Ectodermal cell (in vitro differentiated cells): ENCODE data around the gene ANKRD44.

Source experiments
- H3K27ac ChIP-seq: 2 replicates; pipeline ENCODE4 v1.7.0; 2013; ENCODE audit warnings: mild to moderate bottlenecking, low read depth, low read length; ENCODE audit not compliant: insufficient read depth, poor library complexity, severe bottlenecking
- H3K27me3 ChIP-seq: 2 replicates; pipeline ENCODE4 v1.7.0; 2013; ENCODE audit warnings: mild to moderate bottlenecking, low read length; ENCODE audit not compliant: insufficient read depth, control insufficient read depth, poor library complexity, severe bottlenecking
- H3K36me3 ChIP-seq: one replicate; pipeline ENCODE4 v1.7.0; 2013; ENCODE audit warnings: low read length; ENCODE audit not compliant: control insufficient read depth, insufficient read depth
- H3K4me1 ChIP-seq: one replicate; pipeline ENCODE4 v1.7.0; 2013; ENCODE audit warnings: low read length; ENCODE audit not compliant: control insufficient read depth, insufficient read depth
- H3K4me3 ChIP-seq: 2 replicates; pipeline ENCODE4 v1.7.0; 2013; ENCODE audit warnings: low read depth, low read length, control low read depth; ENCODE audit not compliant: insufficient read depth
- H3K9me3 ChIP-seq: 2 replicates; pipeline ENCODE4 v1.7.0; 2013; ENCODE audit warnings: mild to moderate bottlenecking, low read length, moderate library complexity; ENCODE audit not compliant: control insufficient read depth
- WGBS, 2 experiments: methylation state at CpG; one replicate each; pipeline ENCODE4 v1.1.7; 2013; ENCODE audit warnings: missing lambda C conversion rate in 2 of 2; 5-methylcytosine and 5-hydroxymethylcytosine counted together

ANKRD44 gene

DNA sequence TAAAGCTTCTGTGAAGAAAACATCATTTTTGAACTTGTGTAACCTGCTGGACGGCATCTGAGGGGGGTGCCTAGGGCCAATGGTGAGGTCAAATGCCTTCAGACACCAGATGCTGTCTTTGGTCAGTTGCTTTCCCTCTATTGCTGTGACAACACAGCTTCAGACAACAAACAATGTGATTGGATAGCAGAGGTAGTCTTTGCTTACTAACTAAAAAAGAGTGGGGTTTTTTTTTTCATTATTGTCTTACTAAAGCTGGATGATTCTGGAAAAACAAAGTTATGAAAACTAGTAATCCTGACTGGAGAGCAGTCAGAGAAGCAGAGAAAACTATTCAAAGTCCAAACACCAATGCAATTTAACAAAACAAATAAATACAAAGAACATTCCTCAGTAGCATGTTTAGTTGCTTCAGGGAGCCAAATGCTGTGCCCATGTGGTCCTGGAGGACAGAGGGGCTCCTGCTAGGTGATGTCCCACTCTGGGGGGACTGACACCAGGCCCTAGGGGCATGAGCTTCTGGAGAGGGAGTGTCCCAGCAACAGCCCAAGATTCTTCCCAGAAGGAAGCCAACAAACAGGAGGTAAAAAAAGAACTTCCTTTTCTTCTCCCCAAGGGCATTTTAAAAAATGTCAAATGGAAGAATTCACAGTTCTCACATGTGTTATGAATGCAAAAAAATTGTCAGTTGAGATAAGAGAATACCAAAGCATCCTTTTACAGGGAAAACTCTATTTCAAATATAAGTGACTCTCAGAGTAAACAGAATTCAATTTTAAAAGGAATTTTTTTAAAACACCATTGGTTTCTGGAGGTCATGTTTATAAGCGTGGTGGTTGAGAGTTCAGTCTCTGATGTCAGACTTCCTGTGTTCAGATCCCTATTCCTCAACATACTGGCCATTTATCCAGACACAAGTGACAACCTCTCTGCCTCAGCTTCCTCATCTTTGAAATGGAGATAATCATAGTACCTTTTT, 203.0 kb downstream of the ANKRD44 start:
- H3K36me3 ChIP-seq = no peaks in the 10 kb centered on the region
- H3K9me3 ChIP-seq = no peaks in the 10 kb centered on the region
- peak overlapping the region; percentile 68 for H3K27ac ChIP-seq
- H3K27me3 ChIP-seq = no peaks in the 10 kb centered on the region
- no peak overlapping the region for H3K4me3 ChIP-seq
- H3K4me1 ChIP-seq = no peaks in the 10 kb centered on the region
- WGBS, 2 experiments = 85 to 87% methylated on average over 2 of the region's 2 CpGs

DNA sequence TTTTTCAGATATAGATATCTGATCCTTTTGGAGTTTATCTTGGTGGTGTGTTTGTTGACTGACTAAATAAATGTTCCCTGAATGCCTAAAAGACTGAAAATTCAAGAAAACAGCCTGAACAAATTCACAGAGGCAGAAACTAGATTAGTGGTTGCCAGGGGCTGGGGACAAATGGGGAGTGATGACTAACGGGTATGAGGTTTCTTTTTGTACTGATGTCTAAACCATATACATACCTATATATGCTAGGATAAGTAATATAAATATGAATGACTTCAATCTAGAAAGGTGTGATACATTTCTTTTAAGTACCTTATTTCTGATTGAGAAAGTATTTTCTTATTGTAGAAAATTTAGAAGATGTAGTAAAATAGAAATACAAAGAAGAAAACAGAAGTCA, 207.2 kb downstream of the ANKRD44 start:
- H3K9me3 ChIP-seq = no peaks in the 10 kb centered on the region
- no peak overlapping the region for H3K27ac ChIP-seq
- no peaks in the 10 kb centered on the region for H3K36me3 ChIP-seq
- no peaks in the 10 kb centered on the region for H3K27me3 ChIP-seq
- peaks cover 5% of the 10 kb centered on the region for H3K4me1 ChIP-seq
- no peak overlapping the region for H3K4me3 ChIP-seq
- no CpG with 5 or more reads among the region's 1 CpG for WGBS, 2 experiments

- H3K4me3 ChIP-seq = no peak overlapping the region
- no peak overlapping the region for H3K27ac ChIP-seq
- peaks cover 8% of the 10 kb centered on the region for H3K4me1 ChIP-seq
- WGBS, 2 experiments = 88 to 91% methylated on average over 1 of the region's 1 CpG
- H3K9me3 ChIP-seq = no peaks in the 10 kb centered on the region
- H3K36me3 ChIP-seq = no peaks in the 10 kb centered on the region
- H3K27me3 ChIP-seq = no peaks in the 10 kb centered on the region
Measured at GRCh38 chr2:197102231-197102630, 208.3 kb downstream of the ANKRD44 start.

- peaks cover 8% of the 10 kb centered on the region for H3K4me1 ChIP-seq
- H3K27me3 ChIP-seq = no peaks in the 10 kb centered on the region
- no peaks in the 10 kb centered on the region for H3K36me3 ChIP-seq
- H3K4me3 ChIP-seq = no peak overlapping the region
- H3K9me3 ChIP-seq = no peaks in the 10 kb centered on the region
- no peak overlapping the region for H3K27ac ChIP-seq
- 100% methylated on average over 1 of the region's 2 CpGs; no CpG with 5 or more reads in 1 of the 2 experiments for WGBS, 2 experiments
Measured at GRCh38 chr2:197101519-197101918, 209.1 kb downstream of the ANKRD44 start.

- Histone ChIP-seq H3K27ac (no peak overlapping the region), H3K4me1 (peaks cover 8% of the 10 kb centered on the region), H3K9me3 (no peaks in the 10 kb centered on the region), H3K27me3 (no peaks in the 10 kb centered on the region), H3K36me3 (no peaks in the 10 kb centered on the region), H3K4me3 (no peak overlapping the region)
- 88 to 93% methylated on average over 7 of the region's 7 CpGs for WGBS, 2 experiments
Measured at GRCh38 chr2:197097578-197098366, 212.8 kb downstream of the ANKRD44 start.

GRCh38 chr2:197096649-197097048, 213.9 kb downstream of the ANKRD44 start:
- H3K36me3 ChIP-seq = no peaks in the 10 kb centered on the region
- peaks cover 8% of the 10 kb centered on the region for H3K4me1 ChIP-seq
- no peak overlapping the region for H3K4me3 ChIP-seq
- H3K9me3 ChIP-seq = no peaks in the 10 kb centered on the region
- no peaks in the 10 kb centered on the region for H3K27me3 ChIP-seq
- 31 to 49% methylated on average over 2 of the region's 2 CpGs for WGBS, 2 experiments
- H3K27ac ChIP-seq = no peak overlapping the region

DNA sequence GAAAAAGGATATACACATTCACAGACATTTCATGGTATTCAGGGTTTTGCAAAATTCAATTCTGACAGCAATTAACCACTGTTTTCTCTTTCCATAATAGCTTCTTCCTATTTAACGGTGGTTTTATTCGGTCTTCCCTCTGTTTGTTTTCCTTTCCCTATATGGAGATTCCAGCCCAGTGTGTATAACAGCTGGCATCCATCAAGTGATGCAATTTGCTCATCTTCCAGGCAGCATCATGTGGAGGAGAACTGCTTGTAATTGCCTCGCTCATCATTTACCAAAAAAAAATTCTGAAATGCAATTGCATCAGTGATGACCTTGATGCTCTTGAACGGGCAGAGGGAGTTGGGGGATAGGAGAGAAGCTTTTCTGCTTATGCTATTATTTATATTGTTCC, 218.1 kb downstream of the ANKRD44 start:
- H3K27me3 ChIP-seq = no peaks in the 10 kb centered on the region
- H3K9me3 ChIP-seq = no peaks in the 10 kb centered on the region
- WGBS, 2 experiments = 83 to 92% methylated on average over 3 of the region's 4 CpGs
- no peak overlapping the region for H3K4me3 ChIP-seq
- H3K4me1 ChIP-seq = peaks cover 7% of the 10 kb centered on the region
- H3K27ac ChIP-seq = no peak overlapping the region
- H3K36me3 ChIP-seq = no peaks in the 10 kb centered on the region

DNA sequence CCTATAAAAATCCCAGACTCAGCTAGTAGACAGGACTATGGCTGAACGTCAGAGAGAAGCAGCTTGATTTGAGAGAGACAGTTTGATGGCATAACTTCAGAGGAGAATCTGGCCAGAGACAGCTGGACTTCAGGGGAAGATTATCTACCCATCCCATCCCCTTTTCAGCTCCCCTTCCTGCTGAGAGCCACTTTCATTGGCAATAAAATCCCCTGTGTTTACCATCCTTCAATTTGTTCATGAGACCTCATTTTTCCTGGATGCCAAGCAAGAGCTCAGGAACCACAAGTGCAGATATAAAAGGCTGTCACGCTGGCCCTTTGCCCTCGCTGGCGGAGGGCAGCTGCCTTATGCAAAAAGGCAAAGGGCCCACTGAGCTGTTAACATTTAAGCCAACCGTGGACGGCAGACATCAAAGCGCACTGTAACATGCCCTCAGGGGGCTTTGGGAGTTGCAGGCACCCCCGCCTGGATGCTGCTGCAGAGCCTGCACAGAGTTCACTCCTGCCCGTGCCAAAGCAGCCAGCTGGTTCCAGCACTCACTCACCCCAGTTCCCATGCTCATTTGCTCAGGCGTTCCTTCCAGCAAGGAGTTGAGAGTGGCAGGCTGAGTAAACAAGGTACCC, 219.7 kb downstream of the ANKRD44 start:
- Histone ChIP-seq H3K4me3 (no peak overlapping the region), H3K4me1 (peaks cover 7% of the 10 kb centered on the region), H3K36me3 (no peaks in the 10 kb centered on the region), H3K27ac (no peak overlapping the region), H3K9me3 (no peaks in the 10 kb centered on the region), H3K27me3 (no peaks in the 10 kb centered on the region)
- WGBS, 2 experiments = 58 to 63% methylated on average over 10 of the region's 10 CpGs

GRCh38 chr2:197089655-197090054, 220.9 kb downstream of the ANKRD44 start:
- Histone ChIP-seq H3K4me1 (peaks cover 7% of the 10 kb centered on the region), H3K27ac (no peak overlapping the region), H3K9me3 (no peaks in the 10 kb centered on the region), H3K36me3 (no peaks in the 10 kb centered on the region), H3K4me3 (no peak overlapping the region), H3K27me3 (no peaks in the 10 kb centered on the region)
- WGBS, 2 experiments = 91 to 93% methylated on average over 2 of the region's 2 CpGs

DNA sequence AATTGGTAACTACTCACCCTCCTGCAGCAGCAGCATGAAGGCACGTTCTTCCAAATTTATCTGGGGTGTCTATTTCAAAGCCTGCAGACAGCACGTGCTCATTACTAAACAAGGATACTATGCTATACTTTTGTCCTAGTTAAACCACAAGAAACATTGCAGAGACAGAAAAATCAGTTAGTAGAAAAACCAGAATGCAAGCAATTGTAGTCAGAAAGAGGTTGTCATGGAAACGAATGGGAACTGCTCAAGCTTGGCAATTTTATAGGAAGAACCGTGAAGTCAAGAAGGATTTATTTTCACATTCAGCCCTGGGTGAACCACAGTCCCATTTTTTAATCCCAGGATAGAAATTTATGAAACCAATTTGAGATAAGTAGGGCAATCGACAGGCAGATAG, 221.9 kb downstream of the ANKRD44 start:
- Histone ChIP-seq H3K27me3 (no peaks in the 10 kb centered on the region), H3K9me3 (no peaks in the 10 kb centered on the region), H3K4me1 (peaks cover 7% of the 10 kb centered on the region), H3K36me3 (no peaks in the 10 kb centered on the region), H3K4me3 (no peak overlapping the region), H3K27ac (no peak overlapping the region)
- 81 to 89% methylated on average over 5 of the region's 5 CpGs for WGBS, 2 experiments
